ENCODE data around the gene DNAJB1. TPM values are rescaled to one million over a fixed set of nuclear protein-coding genes. Genes with fewer than 3 reads are reported as not detected.
"Not testable (repeated sequence)": the region's sequence is repeated elsewhere in the genome, so short reads cannot be mapped to it uniquely, and the experiment has no call there.

DNAJB1 gene
- total RNA-seq, 2 experiments from 2014 or later: 110 to 112 TPM

DNA sequence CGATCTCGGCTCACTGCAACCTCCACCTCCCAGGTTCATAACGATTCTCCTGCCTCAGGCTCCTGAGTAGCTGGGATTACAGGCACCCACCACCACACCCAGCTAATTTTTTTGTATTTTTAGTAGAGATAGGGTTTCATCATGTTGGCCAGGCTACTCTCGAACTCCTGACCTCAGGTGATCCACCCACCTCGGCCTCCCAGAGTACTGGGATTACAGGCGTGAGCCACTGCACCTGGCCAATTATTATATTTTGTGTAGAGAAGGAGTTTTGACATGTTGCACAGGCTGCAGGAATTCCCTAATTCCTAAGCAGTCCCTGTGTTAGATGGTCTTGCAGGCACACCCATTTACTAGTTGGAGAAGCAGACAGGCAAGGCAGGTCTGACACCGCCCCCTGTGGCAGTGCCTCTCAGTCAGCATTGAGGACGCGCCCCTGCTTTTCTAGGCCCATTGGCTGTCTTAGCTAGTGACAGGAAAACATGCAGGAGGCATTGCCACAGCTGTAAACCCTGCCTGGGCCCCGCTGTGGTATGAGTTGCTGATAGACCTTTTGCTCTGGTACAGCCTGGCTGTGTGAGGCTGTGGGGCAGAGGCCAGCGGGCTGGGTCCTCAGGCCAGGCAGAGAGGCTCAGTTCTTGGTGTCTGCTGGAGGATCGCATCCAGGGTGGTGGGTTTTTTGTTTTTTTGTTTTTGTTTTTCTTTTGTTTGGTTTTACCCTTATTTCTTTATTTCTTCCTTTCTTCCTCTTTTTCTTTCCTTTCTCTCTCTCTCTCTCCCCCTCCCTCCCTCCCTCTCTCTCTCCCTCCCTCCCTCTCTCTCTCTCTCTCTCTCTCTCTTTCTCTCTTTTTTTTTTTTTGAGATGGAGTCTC lies 33.2 kb upstream of the DNAJB1 start:
- H3K4me3 Mint-ChIP-seq; H3K27me3 Mint-ChIP-seq (ENCODE audit: low read depth); H3K9me3 Mint-ChIP-seq (ENCODE audit: insufficient read depth): not testable (repeated sequence)
- Mint-ChIP-seq H3K27ac (peak overlapping the region; percentile 84), H3K4me1 (ENCODE audit: low read depth) (peaks cover 41% of the 10 kb centered on the region), H3K36me3 (ENCODE audit: low read depth) (peaks cover 17% of the 10 kb centered on the region)
- peak; percentile 98 for ATAC-seq
- POLR2A ChIA-PET: interaction anchor here (0.6 to 2.2 kb wide), 4 partner anchors 16 to 64 kb away, joined by 3 to 10 read pairs (median 4); partner anchors contain the start of gene DNAJB1
- CTCF ChIA-PET: interaction anchor here (0.6 to 2.8 kb wide), 16 partner anchors 9 to 139 kb away, joined by 3 to 33 read pairs (median 6); partner anchors contain the start of genes DNAJB1, GIPC1, NDUFB7 and TECR
- peak; percentile 88 for DNase-seq

DNA sequence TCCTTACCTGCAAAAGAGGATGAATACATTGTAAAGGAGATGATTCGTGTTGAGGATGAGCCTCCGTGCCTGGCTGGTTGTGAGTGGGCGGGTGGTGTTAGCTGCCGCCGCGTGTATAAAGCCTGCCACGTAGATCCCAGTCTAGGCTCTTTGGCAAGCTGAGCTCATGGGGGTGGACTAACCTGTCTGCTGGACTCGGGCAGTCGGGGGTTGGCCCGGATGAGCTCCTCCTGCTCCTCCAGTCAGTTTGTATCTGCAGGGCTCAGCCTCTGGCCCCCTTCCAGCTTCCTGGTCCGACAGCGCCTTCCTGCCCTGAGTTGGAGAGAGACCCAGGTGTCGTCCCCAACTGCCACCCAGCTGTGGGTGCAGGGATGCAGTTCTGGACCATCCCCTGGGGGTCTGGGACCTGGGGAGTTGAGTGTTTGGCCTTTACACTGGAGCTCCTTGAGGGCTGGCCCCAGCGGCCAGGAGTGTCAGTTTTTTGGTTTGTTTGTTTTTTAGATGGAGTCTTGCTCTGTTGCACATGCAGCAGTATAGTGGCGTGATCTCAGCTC lies 32.1 kb upstream of the DNAJB1 start:
- H3K36me3 Mint-ChIP-seq (ENCODE audit: low read depth): peaks cover 19% of the 10 kb centered on the region
- H3K4me3 Mint-ChIP-seq: no peak overlapping the region
- POLR2A ChIA-PET: interaction anchor here (2.2 kb wide), 1 partner anchor 32 kb away, joined by 10 read pairs; the partner anchor contains the start of gene DNAJB1
- CTCF ChIA-PET: interaction anchor here (1.4 to 2.8 kb wide), 5 partner anchors 15 to 45 kb away, joined by 6 to 33 read pairs (median 10); partner anchors contain the start of genes DNAJB1 and TECR
- no peak for DNase-seq
- no peak for ATAC-seq
- no peaks in the 10 kb centered on the region for H3K9me3 Mint-ChIP-seq (ENCODE audit: insufficient read depth)
- H3K27ac Mint-ChIP-seq: peak overlapping the region; percentile 64
- peaks cover 34% of the 10 kb centered on the region for H3K4me1 Mint-ChIP-seq (ENCODE audit: low read depth)
- no peaks in the 10 kb centered on the region for H3K27me3 Mint-ChIP-seq (ENCODE audit: low read depth)

DNA sequence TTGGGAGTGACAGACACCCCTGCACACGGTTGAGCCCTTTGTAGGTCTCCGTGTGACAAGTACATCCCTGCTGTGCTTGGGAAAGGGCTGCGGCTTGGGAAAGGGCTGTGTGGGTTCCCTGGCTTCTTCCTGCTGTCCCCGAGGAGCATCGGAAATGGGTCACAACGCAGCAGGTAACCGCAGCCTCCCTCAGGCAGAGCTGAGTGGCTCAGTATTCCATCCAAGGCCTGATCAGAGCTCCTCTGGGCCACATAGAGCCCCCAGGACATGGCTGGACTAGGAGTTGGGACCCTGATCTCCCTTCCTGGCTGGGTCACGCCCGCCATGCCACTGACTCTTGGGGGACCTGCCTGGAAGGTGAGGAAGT lies 27.5 kb upstream of the DNAJB1 start:
- DNase-seq (no peak), ATAC-seq (no peak)
- H3K27me3 Mint-ChIP-seq (ENCODE audit: low read depth): no peaks in the 10 kb centered on the region
- H3K27ac Mint-ChIP-seq: no peak overlapping the region
- H3K9me3 Mint-ChIP-seq (ENCODE audit: insufficient read depth): no peaks in the 10 kb centered on the region
- ChIA-PET POLR2A (no interaction called here), CTCF (interaction anchor here (3.5 kb wide), 1 partner anchor 11 kb away, joined by 15 read pairs; no protein-coding TSS in a partner anchor)
- H3K36me3 Mint-ChIP-seq (ENCODE audit: low read depth): peaks cover 20% of the 10 kb centered on the region
- H3K4me3 Mint-ChIP-seq: no peak overlapping the region
- H3K4me1 Mint-ChIP-seq (ENCODE audit: low read depth): peaks cover 5% of the 10 kb centered on the region

DNA sequence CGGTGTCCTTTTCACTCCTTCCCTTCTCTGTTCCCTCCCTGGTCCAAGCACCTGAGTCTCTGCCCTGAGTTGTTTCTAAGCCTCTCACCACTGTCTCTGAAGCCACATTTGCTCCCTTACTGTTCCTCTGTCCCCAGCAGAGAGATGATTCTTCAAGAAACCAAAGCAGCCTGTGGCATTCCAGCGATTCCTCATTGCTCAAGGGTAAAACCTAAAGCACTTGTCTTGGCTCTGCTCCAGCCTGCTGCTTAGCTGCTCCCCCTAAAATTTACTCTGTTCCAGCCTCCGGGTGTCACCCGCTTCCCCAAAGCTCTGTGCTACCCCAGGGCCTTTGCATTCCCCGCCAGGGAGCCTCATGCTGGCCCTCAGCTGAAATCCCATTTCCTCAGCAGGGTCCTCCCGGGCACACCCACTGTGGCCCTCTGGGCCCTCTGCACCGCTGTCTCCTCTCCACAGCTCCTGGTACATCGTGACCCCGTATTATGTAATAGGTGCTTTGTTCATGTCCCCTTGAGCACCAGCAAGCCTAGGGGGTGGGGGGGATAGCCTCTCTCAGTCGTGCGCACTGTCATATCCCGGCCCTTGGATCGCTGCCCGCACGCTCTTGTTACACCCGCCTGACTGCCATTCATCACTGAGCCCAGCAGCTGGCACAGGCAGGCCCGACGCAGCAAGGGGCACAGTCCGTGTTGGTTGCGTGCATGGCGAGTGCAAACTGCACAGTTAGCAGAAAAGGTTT lies 26.9 kb upstream of the DNAJB1 start:
- Mint-ChIP-seq H3K4me3 (no peak overlapping the region), H3K27me3 (ENCODE audit: low read depth) (no peaks in the 10 kb centered on the region), H3K27ac (peak overlapping the region; percentile 28), H3K4me1 (ENCODE audit: low read depth) (peaks cover 4% of the 10 kb centered on the region), H3K36me3 (ENCODE audit: low read depth) (peaks cover 20% of the 10 kb centered on the region), H3K9me3 (ENCODE audit: insufficient read depth) (no peaks in the 10 kb centered on the region)
- CTCF ChIA-PET: interaction anchor here (3.5 kb wide), 1 partner anchor 11 kb away, joined by 15 read pairs; no protein-coding TSS in a partner anchor
- POLR2A ChIA-PET: interaction anchor here (0.6 kb wide), 1 partner anchor 9 kb away, joined by 3 read pairs; no protein-coding TSS in a partner anchor
- no peak for ATAC-seq
- DNase-seq: no peak

DNA sequence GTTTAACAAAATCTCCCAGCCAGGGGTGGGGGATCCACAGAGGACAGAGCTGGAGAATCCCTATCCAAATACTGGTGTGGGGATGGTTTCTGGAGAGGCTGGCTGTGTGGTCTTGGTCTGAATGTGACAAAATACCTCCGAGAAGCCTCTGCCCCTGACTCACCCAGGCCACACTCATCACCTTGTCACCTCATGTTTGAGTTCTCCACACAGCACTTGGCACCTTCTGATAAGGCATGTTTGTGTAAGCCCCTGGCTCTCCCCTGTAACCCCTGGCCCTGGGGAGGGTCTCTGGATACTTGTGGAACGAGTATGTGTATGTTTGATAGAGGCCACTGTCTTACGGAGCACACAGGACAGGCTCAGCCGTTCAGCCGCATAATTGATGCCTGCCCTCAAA lies 25.9 kb upstream of the DNAJB1 start:
- ChIA-PET POLR2A (interaction anchor here (0.9 kb wide), 1 partner anchor 25 kb away, joined by 3 read pairs; no protein-coding TSS in a partner anchor), CTCF (no interaction called here)
- Mint-ChIP-seq H3K27ac (no peak overlapping the region), H3K4me3 (no peak overlapping the region), H3K9me3 (ENCODE audit: insufficient read depth) (no peaks in the 10 kb centered on the region), H3K4me1 (ENCODE audit: low read depth) (peaks cover 9% of the 10 kb centered on the region), H3K27me3 (ENCODE audit: low read depth) (no peaks in the 10 kb centered on the region), H3K36me3 (ENCODE audit: low read depth) (peaks cover 22% of the 10 kb centered on the region)
- ATAC-seq (no peak), DNase-seq (no peak)

DNA sequence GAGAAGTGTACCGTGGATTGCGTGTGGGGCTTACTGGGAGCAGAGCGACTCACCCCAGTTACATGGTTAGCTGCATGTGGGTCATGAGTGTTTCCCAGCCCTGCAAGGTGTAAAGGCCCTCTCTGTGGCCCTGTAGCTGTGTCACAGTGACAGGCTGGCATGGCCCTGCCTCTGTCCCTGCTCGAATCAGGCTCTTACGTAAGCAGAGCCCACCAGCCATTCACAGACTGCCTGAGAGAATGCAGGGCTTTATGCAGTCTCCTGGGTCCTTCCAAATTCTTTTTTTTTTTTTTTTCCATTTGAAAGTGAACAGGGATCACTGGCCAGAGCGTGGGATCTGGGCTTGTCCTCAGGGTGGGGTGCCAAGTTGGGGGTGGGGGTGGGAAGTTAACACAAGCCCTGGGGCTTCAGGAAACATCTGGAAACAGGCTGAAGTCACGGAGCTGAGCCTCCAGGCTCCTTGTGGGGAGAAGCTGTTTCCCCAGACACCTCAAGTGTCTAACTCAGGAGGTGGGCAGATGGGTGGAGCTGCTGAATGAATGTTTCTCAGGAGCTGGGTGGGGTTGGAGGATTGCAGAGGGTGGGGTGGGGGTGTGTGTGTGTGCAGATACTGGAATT lies 24.6 kb upstream of the DNAJB1 start:
- CTCF ChIA-PET: interaction anchor here (1.3 kb wide), 1 partner anchor 9 kb away, joined by 3 read pairs; no protein-coding TSS in a partner anchor
- no peak for ATAC-seq
- DNase-seq: no peak
- Mint-ChIP-seq H3K27me3 (ENCODE audit: low read depth) (no peaks in the 10 kb centered on the region), H3K27ac (no peak overlapping the region), H3K4me3 (no peak overlapping the region), H3K9me3 (ENCODE audit: insufficient read depth) (no peaks in the 10 kb centered on the region), H3K4me1 (ENCODE audit: low read depth) (peaks cover 10% of the 10 kb centered on the region), H3K36me3 (ENCODE audit: low read depth) (peaks cover 14% of the 10 kb centered on the region)
- POLR2A ChIA-PET: no interaction called here

DNA sequence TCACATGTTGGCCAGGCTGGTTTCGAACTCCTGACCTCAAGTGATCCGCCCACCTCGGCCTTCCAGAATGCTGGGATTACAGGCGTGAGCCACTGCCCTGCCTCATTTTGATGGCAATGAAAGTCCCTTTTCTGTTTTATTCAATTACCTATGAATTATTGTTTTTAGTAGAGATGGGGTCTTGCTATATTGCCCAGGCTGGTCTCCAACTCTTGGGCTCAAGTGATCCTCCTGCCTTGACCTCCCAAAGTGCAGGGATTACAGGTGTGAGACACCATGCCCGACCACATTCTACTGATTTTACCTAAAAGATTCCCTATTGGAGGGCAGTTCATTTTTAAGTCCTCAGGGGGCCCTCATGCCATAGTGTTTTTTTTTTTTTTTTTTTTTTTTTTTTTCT lies 23.8 kb upstream of the DNAJB1 start:
- H3K27ac Mint-ChIP-seq; H3K4me3 Mint-ChIP-seq; H3K27me3 Mint-ChIP-seq (ENCODE audit: low read depth); H3K9me3 Mint-ChIP-seq (ENCODE audit: insufficient read depth); DNase-seq; ATAC-seq; POLR2A ChIA-PET: not testable (repeated sequence)
- CTCF ChIA-PET: interaction anchor here (1.3 kb wide), 1 partner anchor 10 kb away, joined by 3 read pairs; no protein-coding TSS in a partner anchor
- peaks cover 14% of the 10 kb centered on the region for H3K36me3 Mint-ChIP-seq (ENCODE audit: low read depth)
- H3K4me1 Mint-ChIP-seq (ENCODE audit: low read depth): peaks cover 13% of the 10 kb centered on the region

DNA sequence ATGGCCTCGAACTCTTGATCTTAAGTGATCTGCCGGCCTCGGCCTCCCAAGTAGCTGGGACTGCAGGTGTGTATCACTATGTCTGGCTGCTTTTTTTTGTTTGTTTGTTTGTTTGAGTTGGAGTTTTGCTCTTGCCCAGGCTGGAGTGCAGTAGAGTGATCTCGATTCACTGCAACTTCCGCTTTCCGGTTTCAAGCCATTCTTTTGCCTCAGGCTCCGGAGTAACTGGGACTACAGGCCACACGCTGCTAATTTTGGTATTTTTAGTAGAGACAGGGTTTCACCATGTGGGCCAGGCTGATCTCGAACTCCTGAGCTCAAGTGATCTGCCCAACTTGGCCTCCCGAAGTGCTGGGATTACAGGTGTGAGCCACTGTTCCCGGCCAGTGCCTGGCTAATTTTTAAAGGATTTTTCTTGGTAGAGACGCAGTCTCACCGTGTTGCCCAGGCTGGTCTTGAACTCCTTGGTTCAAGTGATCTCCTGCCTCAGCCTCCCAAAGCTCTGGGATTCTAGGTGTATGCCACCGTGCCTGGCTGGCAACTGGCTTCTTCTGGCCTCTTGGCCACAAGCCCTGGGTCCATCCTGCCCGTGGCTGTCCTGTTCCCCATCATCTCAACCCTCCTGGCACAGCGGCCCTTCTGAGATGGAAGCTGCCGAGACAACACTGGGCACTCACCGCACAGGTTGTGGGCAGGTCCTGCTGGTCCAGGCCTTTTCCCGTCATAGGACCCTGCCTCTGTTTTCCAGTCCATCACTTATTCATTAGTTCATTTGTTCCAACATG lies 22.7 kb upstream of the DNAJB1 start:
- CTCF ChIA-PET: no interaction called here
- Mint-ChIP-seq H3K27me3 (ENCODE audit: low read depth) (no peaks in the 10 kb centered on the region), H3K27ac (no peak overlapping the region), H3K4me3 (no peak overlapping the region), H3K36me3 (ENCODE audit: low read depth) (peaks cover 13% of the 10 kb centered on the region), H3K4me1 (ENCODE audit: low read depth) (peaks cover 18% of the 10 kb centered on the region), H3K9me3 (ENCODE audit: insufficient read depth) (no peaks in the 10 kb centered on the region)
- DNase-seq (no peak), ATAC-seq (no peak)
- POLR2A ChIA-PET: no interaction called here

DNA sequence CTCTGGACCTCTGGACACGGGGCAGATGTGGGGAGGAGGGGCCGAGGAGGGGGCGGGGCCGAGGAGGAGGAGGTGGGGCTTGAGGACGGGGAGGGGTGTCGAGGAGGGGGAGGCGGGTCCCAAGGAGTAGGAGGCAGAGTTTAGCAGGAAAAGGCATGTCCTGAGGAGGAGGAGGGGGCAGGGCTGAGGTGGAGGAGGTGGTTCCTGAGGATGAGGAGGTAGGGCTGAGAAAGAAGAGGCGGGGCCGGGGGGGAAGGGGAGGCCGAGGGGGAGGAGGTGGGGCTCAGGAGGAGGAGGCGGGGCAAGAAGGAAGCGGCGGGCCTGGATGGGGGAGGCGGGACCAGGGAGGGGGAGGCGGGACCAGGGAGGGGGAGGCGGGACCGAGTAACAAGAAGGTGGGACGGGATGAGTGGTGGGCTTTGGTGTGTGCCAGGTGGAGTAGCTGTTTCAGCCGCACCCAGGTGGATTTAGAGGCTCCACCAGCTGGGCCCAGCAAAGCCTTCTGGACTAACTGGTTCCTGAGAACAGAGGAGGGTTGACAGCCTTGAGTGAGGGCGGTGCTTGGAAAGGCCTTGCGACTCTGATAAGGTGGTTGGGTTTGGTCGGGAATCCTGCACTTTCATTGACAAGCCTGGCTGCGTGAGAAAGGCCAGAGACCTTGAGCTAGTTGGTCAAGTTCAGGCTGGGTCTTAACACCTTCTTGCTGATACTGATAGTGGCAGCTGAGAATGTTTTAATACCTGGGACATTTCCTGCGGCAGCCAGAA lies 18.9 kb upstream of the DNAJB1 start:
- DNase-seq: peak; percentile 64
- Mint-ChIP-seq H3K4me1 (ENCODE audit: low read depth) (peaks cover 19% of the 10 kb centered on the region), H3K9me3 (ENCODE audit: insufficient read depth) (no peaks in the 10 kb centered on the region), H3K36me3 (ENCODE audit: low read depth) (peaks cover 19% of the 10 kb centered on the region), H3K4me3 (no peak overlapping the region), H3K27me3 (ENCODE audit: low read depth) (no peaks in the 10 kb centered on the region), H3K27ac (no peak overlapping the region)
- ChIA-PET POLR2A (interaction anchor here (1.0 kb wide), 1 partner anchor 20 kb away, joined by 3 read pairs; no protein-coding TSS in a partner anchor), CTCF (no interaction called here)
- ATAC-seq: peak; percentile 60

DNA sequence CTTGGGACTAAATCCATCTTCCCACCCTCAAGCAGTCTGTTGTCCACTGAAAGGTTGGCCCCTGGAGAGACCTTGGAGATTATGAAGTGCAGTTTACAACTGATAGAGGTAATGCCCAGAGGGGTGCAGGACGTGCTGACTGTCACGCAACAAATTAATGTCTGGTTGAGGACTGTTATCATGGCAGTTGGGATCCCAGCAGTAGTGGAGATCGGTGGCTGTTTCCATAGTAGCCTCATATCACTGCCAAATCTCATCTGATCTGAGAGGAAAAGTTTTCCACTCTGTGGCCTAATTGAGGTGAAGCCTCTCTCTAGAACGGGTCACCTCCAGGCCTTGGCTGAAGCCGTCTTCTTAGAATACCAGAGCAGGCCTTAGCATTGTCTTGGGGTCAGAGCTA lies 15.3 kb upstream of the DNAJB1 start:
- no peak overlapping the region for H3K27ac Mint-ChIP-seq
- CTCF ChIA-PET: interaction anchor here (0.8 to 1.6 kb wide), 3 partner anchors 15 to 18 kb away, joined by 3 to 5 read pairs (median 3); partner anchors contain the start of gene DNAJB1
- peaks cover 33% of the 10 kb centered on the region for H3K4me1 Mint-ChIP-seq (ENCODE audit: low read depth)

More for the DNA sequence above, 15.3 kb upstream of the DNAJB1 start:
- POLR2A ChIA-PET: interaction anchor here (0.7 to 1.4 kb wide), 3 partner anchors 15 to 26 kb away, joined by 3 to 5 read pairs (median 3); partner anchors contain the start of gene DNAJB1
- no peak for ATAC-seq
- H3K27me3 Mint-ChIP-seq (ENCODE audit: low read depth): no peaks in the 10 kb centered on the region
- no peaks in the 10 kb centered on the region for H3K9me3 Mint-ChIP-seq (ENCODE audit: insufficient read depth)
- H3K36me3 Mint-ChIP-seq (ENCODE audit: low read depth): peaks cover 15% of the 10 kb centered on the region
- no peak for DNase-seq
- H3K4me3 Mint-ChIP-seq: no peak overlapping the region
